ENCODE results near the gene SHOC2.

DNA sequence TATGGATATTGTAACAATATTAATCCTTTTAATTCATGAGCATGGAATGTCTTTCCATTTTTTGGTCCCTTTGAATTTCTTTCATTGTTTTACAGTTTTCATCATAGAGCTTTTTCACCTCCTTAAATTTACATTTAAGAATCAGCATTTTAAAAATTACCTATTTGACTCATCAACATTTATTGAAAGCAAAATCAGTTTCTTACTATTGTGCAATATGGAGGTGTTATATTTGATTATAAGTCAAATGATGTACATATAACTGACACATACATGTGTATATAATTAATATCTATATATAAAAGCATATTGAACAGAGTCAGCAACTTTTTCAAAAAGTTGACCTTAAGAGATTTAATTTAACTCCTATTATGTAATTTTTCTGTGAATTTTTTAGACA lies 52.2 kb downstream of the SHOC2 start:
- TF ChIP-seq, protein P1, sequence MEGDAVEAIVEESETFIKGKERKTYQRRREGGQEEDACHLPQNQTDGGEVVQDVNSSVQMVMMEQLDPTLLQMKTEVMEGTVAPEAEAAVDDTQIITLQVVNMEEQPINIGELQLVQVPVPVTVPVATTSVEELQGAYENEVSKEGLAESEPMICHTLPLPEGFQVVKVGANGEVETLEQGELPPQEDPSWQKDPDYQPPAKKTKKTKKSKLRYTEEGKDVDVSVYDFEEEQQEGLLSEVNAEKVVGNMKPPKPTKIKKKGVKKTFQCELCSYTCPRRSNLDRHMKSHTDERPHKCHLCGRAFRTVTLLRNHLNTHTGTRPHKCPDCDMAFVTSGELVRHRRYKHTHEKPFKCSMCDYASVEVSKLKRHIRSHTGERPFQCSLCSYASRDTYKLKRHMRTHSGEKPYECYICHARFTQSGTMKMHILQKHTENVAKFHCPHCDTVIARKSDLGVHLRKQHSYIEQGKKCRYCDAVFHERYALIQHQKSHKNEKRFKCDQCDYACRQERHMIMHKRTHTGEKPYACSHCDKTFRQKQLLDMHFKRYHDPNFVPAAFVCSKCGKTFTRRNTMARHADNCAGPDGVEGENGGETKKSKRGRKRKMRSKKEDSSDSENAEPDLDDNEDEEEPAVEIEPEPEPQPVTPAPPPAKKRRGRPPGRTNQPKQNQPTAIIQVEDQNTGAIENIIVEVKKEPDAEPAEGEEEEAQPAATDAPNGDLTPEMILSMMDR (IDR thresholded peaks at IDR 0.05 in 2 of 3, conservative IDR thresholded peaks at IDR 0.05 in 1 of 3; ENCODE audit: insufficient read depth in 2 of 3, low read depth in 1 of 3, low read length in 3 of 3), result no peak
- TF ChIP-seq PRPF4 (IDR thresholded peaks at IDR 0.05; ENCODE audit: insufficient read depth, low read depth, low read length, poor library complexity, severe bottlenecking) (no peak), POLR2A (conservative IDR thresholded peaks at IDR 0.05) (no peak), E2F8 (IDR thresholded peaks at IDR 0.05; ENCODE audit: low read depth, partially characterized antibody) (no peak), CREB3 (tag; conservative IDR thresholded peaks at IDR 0.05; ENCODE audit: low read depth) (no peak), ELF4 (CRISPR knock-in tag; IDR thresholded peaks at IDR 0.05) (no peak), ZNF584 (CRISPR knock-in tag; IDR thresholded peaks at IDR 0.05; ENCODE audit: low read depth) (no peak), IRF2 (CRISPR knock-in tag; IDR thresholded peaks at IDR 0.05) (no peak), ATF2 (CRISPR knock-in tag; IDR thresholded peaks at IDR 0.05) (no peak)
- TF ChIP-seq, protein P2, sequence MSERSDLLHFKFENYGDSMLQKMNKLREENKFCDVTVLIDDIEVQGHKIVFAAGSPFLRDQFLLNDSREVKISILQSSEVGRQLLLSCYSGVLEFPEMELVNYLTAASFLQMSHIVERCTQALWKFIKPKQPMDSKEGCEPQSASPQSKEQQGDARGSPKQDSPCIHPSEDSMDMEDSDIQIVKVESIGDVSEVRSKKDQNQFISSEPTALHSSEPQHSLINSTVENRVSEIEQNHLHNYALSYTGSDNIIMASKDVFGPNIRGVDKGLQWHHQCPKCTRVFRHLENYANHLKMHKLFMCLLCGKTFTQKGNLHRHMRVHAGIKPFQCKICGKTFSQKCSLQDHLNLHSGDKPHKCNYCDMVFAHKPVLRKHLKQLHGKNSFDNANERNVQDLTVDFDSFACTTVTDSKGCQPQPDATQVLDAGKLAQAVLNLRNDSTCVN (CRISPR knock-in tag; IDR thresholded peaks at IDR 0.05), result no peak
- TF ChIP-seq, protein P3, sequence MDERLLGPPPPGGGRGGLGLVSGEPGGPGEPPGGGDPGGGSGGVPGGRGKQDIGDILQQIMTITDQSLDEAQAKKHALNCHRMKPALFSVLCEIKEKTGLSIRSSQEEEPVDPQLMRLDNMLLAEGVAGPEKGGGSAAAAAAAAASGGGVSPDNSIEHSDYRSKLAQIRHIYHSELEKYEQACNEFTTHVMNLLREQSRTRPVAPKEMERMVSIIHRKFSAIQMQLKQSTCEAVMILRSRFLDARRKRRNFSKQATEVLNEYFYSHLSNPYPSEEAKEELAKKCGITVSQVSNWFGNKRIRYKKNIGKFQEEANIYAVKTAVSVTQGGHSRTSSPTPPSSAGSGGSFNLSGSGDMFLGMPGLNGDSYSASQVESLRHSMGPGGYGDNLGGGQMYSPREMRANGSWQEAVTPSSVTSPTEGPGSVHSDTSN (CRISPR knock-in tag; IDR thresholded peaks at IDR 0.05; ENCODE audit: low read depth), result no peak
- TF ChIP-seq, protein P3 (tag; conservative IDR thresholded peaks at IDR 0.05; ENCODE audit: low read depth), result no peak
- TF ChIP-seq, protein P4, sequence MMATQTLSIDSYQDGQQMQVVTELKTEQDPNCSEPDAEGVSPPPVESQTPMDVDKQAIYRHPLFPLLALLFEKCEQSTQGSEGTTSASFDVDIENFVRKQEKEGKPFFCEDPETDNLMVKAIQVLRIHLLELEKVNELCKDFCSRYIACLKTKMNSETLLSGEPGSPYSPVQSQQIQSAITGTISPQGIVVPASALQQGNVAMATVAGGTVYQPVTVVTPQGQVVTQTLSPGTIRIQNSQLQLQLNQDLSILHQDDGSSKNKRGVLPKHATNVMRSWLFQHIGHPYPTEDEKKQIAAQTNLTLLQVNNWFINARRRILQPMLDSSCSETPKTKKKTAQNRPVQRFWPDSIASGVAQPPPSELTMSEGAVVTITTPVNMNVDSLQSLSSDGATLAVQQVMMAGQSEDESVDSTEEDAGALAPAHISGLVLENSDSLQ (IDR thresholded peaks at IDR 0.05), result no peak

Data from K562 (cell line).